Measurements from ENCODE around the gene SLC46A2. TPM values are rescaled to one million over a fixed set of nuclear protein-coding genes. Genes with fewer than 3 reads are reported as not detected.

Gene SLC46A2
- total RNA-seq, 4 donors from 2014 or later = not detected

DNA sequence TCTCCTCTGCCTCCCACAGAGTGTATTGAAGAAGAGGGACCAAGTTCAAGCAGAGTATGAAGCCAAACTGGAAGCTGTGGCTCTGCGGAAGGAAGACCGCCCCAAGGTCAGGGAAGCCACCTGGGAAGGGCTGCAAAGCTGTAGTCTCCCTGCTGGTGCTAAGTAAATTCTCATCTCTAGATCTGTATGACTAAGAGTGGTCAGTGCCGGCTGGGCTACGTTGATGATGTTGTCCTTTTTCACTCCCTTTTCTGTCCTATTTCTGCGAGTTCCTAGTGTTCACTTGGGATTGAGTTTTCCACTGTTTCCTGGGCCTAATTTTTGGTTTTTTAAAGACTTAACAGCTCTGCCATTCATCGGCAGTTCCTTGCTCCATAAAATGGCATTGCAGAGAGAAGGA is 39.8 kb downstream of the SLC46A2 start:
- in situ Hi-C loops (cut with MboI; ENCODE audit: low pct_ligation_motif_present in 1 of 4, low pct_unique_long_range_greater_than_20kb in 1 of 4, low sequenced_read_pairs in 3 of 4) = no loop called here
- Histone ChIP-seq H3K4me1 (no peaks in the 10 kb centered on the region), H3K27me3 (no peaks in the 10 kb centered on the region), H3K36me3 (peaks cover 0 to 6% (median 0%) of the 10 kb centered on the region in 4 donors), H3K4me3 (no peak overlapping the region), H3K9me3 (no peaks in the 10 kb centered on the region), H3K27ac (no peak overlapping the region)
- no peak for TF ChIP-seq POLR2A (IDR thresholded peaks at IDR 0.05)
- no peak for TF ChIP-seq POLR2AphosphoS5 (IDR thresholded peaks at IDR 0.05)
- TF ChIP-seq, protein P1, sequence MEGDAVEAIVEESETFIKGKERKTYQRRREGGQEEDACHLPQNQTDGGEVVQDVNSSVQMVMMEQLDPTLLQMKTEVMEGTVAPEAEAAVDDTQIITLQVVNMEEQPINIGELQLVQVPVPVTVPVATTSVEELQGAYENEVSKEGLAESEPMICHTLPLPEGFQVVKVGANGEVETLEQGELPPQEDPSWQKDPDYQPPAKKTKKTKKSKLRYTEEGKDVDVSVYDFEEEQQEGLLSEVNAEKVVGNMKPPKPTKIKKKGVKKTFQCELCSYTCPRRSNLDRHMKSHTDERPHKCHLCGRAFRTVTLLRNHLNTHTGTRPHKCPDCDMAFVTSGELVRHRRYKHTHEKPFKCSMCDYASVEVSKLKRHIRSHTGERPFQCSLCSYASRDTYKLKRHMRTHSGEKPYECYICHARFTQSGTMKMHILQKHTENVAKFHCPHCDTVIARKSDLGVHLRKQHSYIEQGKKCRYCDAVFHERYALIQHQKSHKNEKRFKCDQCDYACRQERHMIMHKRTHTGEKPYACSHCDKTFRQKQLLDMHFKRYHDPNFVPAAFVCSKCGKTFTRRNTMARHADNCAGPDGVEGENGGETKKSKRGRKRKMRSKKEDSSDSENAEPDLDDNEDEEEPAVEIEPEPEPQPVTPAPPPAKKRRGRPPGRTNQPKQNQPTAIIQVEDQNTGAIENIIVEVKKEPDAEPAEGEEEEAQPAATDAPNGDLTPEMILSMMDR (IDR thresholded peaks at IDR 0.05) = no peak
- TF ChIP-seq EP300 (IDR thresholded peaks at IDR 0.05; ENCODE audit: low read depth) = no peak
- DNase-seq = no peak
- WGBS, 2 donors (ENCODE audit: low coverage in 1 of 2) = 92 to 95% methylated on average over 6 of the region's 6 CpGs
- intact Hi-C loops (cut with DNase I; ENCODE audit: low total_unique reads) = no loop called here

DNA sequence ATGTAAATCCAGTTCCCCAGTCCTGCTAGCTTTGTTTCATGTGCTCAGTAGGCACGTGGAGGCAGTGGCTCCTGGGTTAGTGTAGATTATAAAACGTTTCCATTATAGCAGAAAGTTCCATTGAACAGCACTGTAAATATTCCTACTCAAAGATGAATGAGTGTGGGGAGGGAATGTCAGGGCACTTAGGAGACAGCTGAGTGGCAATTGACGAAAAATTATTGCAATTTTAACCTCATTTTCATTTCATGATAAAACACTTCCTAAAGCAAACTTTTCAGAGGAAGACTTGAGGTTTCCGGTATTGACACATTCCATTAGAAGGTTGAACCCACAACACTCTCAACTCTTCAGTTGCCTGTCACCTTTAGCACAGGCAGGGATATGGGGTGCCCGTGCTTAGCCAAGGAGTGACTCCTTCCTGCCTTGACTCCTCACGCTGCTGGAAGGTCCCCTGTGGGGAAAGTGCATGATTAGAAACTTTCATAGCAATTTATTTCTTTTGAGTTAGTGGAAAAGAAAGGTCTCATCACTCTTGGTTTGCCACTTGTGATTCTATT is 41.2 kb downstream of the SLC46A2 start:
- Histone ChIP-seq H3K4me3 (no peak overlapping the region), H3K27me3 (no peaks in the 10 kb centered on the region), H3K4me1 (peaks cover 0 to 6% (median 2%) of the 10 kb centered on the region in 4 donors), H3K36me3 (peaks cover 0 to 6% (median 0%) of the 10 kb centered on the region in 4 donors), H3K27ac (no peak overlapping the region), H3K9me3 (no peaks in the 10 kb centered on the region)
- TF ChIP-seq POLR2A (IDR thresholded peaks at IDR 0.05) (no peak), POLR2AphosphoS5 (IDR thresholded peaks at IDR 0.05) (no peak), EP300 (IDR thresholded peaks at IDR 0.05; ENCODE audit: low read depth) (no peak)
- TF ChIP-seq, protein P1 (IDR thresholded peaks at IDR 0.05) = no peak
- in situ Hi-C loops (cut with MboI; ENCODE audit: low pct_ligation_motif_present in 1 of 4, low pct_unique_long_range_greater_than_20kb in 1 of 4, low sequenced_read_pairs in 3 of 4) = loop anchor here in 1 of 4 donors (10.0 kb wide), 1 partner anchor 55 kb away; no protein-coding TSS in a partner anchor
- WGBS, 2 donors (ENCODE audit: low coverage in 1 of 2) = 83% methylated on average over 4 to 6 of the region's 6 CpGs
- intact Hi-C loops (cut with DNase I; ENCODE audit: low total_unique reads) = no loop called here
- DNase-seq = no peak

DNA sequence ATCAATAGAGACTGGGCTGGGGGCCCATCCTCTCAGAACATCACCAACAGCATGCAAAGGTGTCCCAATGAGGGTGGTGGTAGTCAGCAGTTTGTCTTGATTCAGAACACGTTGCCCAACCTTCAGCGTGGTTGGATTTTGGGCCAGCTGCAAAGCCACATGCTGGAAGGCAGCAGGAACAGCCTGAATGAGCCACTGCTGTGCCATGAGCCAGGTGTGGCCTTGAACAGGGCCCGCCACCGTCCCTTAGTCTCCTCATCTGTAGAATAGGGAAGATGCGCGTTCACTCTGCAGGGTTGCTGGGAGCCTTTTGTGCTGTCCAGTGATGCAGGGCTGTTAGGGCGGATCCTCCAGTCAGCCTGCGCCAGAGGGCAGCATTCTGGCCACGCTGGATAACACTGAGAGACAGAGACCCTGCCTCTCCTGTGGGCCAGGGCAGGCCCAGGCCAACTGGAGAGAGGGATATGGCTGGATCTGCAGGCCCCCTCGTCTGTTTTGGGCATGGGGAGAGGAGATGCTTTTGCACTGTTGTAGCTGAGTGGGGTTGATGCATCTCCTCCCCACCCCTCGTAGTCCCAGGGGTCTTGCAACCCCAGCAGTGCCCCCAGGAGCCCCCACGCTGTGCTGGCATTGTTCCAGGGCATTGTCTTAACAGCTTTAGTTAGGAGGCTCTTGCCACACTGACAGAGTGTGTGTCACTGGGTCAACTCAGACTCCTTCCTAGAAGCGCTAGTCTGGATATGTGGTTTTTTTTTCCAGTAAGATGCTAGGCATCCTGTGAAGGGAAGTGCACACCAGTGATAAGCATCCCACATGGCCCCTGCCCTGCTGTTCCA is 42.1 kb downstream of the SLC46A2 start:
- intact Hi-C loops (cut with DNase I; ENCODE audit: low total_unique reads) (no loop called here), in situ Hi-C loops (cut with MboI; ENCODE audit: low pct_ligation_motif_present in 1 of 4, low pct_unique_long_range_greater_than_20kb in 1 of 4, low sequenced_read_pairs in 3 of 4) (loop anchor here in 1 of 4 donors (10.0 kb wide), 1 partner anchor 56 kb away; no protein-coding TSS in a partner anchor)
- DNase-seq = no peak
- Histone ChIP-seq H3K27me3 (no peaks in the 10 kb centered on the region), H3K9me3 (no peaks in the 10 kb centered on the region), H3K4me1 (peaks cover 0 to 6% (median 2%) of the 10 kb centered on the region in 4 donors), H3K36me3 (peaks cover 0 to 6% (median 0%) of the 10 kb centered on the region in 4 donors), H3K27ac (no peak overlapping the region), H3K4me3 (no peak overlapping the region)
- TF ChIP-seq EP300 (IDR thresholded peaks at IDR 0.05; ENCODE audit: low read depth) (no peak), POLR2A (IDR thresholded peaks at IDR 0.05) (no peak), POLR2AphosphoS5 (IDR thresholded peaks at IDR 0.05) (no peak)
- TF ChIP-seq, protein P1 (IDR thresholded peaks at IDR 0.05) = no peak
- WGBS, 2 donors (ENCODE audit: low coverage in 1 of 2) = 85% methylated on average over 13 of the region's 13 CpGs; no CpG with 5 or more reads in 1 of the 2 donors

All from transverse colon (tissue), 4 donors.